ENCODE data around the gene OPCML.

OPCML gene

DNA sequence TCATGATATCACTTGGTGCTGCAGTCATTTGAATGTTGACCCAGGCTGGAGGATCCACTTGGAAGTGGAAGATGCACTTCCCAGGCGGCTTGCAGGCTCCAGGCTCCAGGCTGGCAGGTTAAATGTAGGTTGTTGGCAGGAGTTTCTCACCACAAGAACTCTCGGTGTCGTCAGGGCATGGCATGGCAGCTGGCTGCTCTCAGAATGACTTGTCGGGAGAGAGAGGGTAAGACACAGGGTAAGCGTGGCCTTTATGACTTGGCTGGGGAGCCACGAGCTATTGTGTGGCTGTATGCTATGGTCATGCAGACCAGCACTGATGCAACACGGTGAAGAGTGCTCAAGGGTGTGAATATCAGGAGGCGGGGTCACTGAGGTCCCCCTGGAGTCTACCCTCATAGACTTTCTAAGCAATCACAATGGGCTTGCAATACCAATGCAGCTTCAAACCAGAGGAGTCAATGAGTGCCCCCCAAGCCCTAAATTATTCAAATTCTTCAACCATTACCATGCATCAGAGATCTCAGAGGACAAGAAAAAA, 1027.7 kb downstream of the OPCML start:
- DNase-seq: peak; percentile 15

DNA sequence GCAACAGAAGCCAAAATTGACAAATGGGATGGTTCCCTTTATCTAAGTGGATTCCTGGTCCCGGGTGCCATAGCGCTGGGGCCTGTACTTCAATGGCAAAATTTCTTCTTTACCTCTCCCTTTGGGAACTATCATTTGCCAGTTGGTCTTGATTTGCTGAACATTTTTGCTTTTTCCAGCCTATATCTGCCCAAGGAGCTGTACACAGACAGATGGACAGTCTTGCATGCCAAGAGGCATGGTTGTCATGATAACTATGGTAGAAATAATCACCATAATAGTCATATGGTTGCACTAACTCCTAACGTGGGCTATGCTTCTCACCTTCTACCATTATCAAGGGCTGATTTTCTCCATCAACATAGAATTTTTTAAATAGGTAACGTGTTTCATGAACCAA, 1030.9 kb downstream of the OPCML start:
- DNase-seq: no peak

DNA sequence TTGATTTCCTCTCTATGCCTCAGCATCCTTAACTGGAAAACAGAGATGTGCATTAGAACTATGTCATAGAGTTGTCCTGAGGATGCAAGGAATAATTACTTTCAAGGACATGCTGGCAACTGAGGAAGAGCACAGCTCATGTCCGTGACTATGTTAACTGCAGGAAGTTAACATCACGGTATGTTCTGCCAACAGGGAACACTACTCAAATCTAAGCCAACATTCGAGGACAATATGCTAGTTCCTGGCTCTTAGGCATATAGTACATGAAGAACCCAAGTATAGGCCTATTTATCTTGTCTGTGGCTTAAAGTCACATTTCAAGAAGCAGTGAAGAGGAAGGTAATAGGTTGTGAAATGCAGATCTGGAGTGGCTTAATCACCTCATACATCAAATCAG, 1032.6 kb downstream of the OPCML start:
- no peak for DNase-seq

DNA sequence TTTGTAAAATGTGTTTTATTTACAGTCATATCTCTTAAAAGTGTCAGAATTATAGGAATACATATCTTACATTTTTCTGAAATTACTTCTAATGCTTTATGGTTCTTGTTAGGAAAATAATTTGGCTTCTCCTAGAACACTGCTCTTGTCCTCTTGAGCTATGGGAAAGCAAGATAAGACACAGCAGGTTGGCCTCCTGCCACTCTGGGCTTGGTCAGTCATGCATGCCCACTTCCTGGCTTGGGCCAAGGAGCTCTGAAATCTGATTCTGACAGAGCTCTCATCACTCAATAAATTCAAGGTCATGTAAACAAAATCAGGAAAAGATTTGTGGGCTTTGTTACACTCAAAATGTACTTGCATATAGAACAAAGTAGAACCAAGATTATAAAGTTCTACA, 1036.0 kb downstream of the OPCML start:
- peak; percentile 47 for DNase-seq

DNA sequence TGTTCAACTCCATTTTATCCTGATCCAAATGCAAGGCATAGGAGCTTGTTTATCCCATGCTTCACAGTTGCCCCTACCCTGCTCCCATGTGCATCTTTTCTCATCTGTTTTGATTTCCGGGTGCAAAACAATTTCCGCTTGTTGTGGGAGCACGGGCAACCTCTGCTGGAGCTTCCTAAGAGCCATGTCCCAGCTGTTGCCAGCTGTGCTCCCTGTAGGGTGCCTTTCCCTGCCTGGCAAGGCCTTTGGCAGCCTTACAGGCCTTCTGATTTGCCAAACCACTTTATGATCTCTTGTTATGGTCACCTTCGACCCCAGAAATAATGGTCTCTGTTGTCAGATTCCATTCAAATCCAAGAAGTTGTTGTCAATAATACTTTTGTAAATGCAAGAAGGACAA, 1038.5 kb downstream of the OPCML start:
- DNase-seq: peak; percentile 7

DNA sequence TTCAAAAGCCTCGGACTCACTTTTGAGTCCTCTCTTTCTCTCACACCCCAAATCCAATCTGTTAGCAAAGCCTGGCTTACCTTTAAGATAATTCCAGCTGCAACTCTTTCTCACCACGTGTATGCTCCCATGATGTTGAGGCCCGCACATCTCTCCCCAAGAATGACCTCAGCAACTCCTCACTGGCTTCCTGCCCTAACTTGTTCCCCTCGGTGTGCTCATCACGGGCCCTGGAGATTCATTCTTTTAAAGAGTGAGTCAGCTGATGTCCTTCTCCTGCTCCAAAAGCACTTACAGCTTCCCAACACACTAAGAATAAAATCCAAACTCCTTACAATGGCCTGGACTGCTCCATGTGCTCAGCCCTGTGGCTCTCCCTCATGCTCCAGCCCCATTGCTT, 1041.3 kb downstream of the OPCML start:
- DNase-seq: no peak

DNA sequence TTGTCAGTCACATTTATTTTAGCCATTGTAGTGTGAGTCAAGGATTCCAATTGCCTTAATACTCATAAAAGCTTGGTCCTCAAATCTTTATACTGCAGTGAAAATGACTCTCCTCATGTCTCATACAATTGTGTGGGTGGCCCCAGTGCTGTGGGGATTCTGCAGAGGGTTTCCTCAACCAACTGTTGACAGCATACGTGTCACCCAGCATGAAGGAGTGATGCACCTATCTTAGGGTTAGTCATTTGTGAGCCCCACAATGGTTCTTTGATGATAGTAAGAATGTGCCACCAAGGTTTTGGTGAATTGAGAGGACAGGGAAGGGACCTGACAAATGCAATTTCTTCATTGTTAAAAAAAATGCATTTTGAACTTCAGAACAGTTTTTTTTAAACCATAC, 1046.2 kb downstream of the OPCML start:
- DNase-seq: no peak

DNA sequence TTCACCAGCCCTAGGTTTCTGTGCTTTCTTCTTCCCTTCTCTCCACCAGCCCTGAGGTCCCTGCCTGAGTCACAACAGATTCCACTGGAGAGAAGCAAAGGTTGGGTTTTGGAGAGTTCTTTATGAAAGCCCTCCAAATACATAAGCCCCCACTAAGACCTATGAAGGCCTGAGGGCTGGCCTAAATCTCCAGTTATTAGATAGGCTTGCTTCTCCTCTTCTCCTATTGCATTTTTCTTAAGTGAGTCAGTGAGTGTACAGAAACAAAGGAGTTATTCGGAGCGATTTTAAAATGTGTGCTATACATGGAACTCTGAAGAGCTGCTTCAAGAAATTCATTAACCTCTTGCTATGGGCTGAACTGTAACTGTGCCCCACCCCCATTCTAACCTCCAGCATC, 1057.3 kb downstream of the OPCML start:
- DNase-seq: no peak

DNA sequence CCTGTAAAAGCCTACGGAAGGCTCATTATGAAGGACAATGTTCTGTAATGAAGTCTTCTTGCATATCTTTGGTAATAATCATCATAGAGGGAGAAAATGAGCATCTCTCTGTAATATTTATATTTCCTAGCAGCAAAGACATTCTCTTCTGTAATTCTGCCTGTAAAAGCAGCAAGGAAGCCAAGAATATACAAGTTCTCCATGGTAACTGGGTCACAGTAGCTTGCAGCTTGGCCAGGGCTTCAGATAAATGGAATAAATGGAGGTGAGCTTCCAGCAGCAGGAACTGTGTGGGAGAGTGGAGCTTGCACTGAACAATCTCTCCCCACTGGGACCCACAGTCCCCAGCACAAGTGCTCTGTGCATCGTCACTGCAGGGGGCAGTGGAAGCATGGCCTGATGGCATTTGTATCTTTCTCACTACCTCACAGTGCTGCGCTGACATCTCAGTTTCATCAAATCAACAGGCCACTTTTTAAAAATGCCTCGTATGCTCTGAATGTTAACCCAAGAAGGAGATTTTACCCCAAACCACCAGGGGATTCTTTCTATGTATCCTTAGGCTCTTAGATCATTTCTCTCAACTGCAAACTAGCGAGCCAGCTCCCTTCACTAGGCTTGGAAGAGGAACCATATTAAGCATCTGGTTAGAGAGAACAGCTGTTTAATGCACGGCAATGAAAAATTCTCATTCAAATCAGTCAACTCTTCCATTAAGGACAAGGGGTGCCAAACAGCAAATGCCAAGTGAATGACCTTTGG, 1059.7 kb downstream of the OPCML start:
- DNase-seq: no peak

DNA sequence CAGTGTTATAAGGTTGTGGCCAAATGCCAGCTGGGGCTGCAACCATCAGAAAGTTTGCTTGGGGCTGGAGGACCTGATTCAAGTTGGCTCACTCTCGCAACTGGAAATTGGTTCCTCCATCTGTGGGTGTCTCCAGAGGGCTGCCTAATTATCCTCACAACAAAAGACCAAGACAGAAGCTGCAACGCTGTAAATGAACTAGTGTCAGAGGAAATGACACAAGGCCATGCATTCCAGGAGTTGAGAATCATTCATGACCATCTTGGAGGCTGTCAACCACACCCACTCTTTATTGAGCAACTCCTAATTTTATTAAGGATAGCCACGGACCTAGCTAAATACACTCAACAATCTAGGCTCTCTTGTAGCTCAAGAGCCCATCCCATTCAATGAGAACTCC, 1060.8 kb downstream of the OPCML start:
- DNase-seq: no peak

DNA sequence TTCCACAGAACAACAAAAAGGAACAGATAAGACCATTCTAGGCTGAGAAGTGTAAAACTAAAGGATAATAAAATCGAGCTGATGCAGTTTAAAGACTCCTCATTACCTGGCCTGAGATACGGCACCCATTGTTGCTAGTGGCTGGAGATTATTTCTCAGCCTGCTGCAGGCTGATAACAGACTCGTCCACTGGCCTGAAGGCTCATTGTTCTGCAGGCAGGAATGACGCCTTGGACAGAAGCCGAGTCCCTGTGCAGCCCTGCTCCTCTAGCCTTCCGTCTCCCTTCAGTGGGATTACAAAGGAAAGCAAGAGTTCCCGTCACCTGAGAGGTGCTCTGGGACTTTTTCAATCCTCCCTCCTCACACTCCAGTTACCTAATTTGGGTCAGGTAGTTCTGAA, 1065.3 kb downstream of the OPCML start:
- DNase-seq: no peak

DNA sequence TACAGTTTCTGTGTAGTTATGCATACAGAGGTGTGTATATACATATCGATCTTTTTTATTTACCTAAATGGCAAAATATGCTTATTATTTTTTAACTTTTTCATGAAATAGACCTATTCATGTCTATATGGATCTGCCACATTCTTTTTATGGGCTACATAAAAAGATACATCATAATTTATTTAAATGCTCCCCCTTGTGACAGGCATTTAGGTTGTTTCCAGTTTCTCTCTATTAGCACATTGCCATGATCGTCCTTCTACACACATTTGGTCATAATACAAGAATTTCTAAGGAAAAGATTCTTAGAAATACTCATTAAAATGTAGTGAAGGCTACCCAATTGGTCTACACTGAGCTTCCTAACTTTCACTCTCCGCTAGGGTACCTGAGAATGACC, 1067.4 kb downstream of the OPCML start:
- DNase-seq: no peak

DNA sequence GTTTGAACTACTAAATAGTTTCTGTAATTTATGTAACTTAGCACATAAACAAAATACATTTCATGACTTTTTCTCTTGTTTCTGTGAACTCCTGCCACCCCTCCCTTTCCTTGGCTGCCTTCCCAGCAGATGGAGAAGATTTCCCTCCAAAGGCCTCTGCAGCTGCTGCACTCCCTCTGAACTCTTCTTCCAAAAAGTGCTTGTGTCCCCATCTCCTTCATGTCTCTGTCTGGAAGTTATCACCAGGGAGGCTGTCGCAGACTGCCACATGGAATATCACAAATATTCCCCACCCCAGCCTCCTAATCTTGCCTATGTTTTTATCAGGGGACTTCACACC, 1068.3 kb downstream of the OPCML start:
- no peak for DNase-seq

DNA sequence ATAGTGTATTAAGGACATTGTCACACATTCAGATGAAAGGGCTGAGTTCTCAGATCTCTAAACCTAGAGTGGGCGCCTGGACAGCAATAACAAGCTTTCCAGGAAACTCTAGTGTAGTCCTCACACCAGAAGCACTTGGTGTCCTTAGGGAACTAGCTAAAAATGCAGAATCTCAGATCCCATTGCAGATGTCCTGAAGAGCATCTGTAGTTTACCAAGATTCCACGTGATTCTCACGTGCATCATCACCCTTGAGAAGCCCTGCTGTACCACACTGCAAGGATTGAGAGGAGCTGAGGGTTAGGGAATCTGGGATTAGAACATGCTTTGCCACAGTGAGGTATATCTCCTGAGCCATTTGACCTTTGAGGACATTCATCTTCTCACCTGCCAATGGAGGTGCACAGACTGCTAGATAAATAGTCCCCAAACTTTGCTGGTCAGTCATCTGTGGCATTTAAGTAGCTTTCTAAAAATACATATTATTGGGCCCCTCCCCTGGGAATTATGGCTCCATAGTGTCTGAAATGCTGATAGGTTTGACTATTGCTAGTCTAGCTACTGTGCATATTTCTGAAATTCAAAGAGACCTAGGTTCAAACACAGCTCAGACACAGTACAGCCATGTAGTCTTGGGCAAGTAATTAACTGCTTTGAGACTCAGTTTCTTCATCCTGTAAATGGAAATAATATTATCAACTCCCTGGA, 1068.9 kb downstream of the OPCML start:
- DNase-seq: no peak

DNA sequence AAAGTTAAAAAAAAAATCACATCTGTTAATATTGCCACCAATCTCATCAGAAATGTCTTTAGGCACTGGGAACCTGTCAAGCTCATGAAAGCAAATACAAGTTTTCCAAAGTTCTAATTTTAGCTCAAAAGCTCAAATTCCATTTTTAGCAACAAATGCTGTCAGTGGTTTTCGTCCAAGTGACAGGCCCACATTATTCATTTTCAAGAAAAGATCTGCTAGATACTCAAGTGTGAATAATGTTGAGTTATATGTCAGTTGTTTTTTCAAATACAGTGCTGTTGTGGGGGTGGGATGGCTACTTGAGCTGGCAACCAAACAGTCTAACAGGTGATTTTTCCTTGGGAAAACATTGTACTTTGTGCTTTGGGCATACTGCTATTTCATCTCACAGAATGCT, 1072.6 kb downstream of the OPCML start:
- DNase-seq: no peak

DNA sequence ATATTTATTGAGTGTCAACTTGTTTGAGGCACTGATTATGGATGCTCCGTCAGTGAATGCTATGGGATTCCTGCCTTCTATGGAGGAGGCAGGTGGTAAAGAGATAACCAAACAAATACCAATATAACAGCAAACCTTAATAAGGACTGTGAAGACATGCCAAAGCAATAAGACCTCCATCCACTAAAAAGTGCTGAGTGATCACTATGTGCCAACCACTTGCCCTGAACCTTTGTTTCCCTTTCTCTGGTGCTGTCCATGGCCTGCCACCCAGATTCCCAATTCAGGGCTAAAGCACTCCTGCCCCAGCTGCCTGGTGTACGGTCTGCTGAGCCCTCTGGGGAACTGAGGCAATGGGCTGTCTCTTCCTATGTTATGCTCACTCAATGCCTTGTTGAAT, 1074.9 kb downstream of the OPCML start:
- no peak for DNase-seq

DNA sequence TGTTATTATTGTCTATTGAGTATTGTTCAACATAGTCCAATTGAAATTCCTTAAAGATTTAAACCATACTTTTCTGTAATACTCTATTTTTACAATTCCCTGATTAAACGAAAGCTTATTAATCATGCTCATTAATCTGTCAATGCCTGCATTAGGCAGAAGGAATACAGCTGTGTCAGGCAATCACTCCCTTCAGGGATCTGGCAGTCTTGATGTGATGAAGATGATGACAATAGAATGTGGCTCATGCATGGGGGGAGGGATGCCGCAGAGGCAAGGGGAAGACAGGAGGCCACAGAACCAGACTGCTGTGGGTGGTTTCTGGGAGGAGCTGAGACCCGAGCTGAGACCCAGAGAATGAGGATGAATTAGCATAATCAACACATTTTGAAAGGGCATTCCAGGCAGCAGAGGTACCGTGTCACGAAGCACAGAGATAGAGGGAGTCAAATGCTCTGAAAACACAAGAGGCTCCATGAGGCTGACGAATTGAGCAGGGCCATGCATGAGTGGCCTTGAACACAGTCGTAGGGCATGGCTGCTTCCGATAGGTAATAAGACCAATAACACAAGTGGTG, 1075.5 kb downstream of the OPCML start:
- no peak for DNase-seq

DNA sequence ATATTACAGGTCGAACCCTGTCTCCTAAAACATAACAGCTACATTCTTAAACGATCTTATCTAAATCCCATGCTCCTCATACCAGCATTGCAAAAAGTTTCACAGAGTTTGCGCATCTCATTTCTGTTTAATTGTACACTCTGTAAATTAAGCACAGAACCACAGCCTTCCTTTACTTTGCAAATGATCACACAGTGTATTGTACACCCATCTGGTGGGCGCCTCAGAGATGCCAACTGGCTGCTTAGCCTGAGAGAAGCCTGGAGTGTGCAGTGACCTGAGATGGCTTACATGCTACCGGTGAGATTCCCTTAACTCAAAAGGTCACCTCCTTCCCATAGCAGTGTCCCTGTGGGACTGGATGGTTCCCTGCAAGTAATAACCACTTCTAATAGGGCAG, 1077.3 kb downstream of the OPCML start:
- no peak for DNase-seq

DNA sequence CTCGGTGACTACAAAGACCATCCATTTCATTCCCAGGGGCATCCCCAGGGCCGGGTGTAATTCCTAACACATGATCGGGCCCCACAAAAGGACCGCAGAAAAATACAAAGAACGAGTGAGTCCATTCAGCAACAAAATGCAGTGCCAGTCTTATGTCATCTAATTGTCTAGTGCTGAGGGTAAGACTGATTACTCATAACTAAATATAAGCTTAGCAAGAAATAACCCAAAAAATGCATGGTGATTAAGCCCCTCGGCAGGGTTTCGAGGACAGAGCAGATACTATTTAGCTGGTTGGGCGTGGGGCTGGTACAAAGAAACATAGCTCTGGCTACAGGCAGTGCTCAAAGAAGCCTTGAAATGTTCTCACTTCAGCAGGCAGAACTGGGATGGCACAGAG, 1078.9 kb downstream of the OPCML start:
- DNase-seq: no peak

DNA sequence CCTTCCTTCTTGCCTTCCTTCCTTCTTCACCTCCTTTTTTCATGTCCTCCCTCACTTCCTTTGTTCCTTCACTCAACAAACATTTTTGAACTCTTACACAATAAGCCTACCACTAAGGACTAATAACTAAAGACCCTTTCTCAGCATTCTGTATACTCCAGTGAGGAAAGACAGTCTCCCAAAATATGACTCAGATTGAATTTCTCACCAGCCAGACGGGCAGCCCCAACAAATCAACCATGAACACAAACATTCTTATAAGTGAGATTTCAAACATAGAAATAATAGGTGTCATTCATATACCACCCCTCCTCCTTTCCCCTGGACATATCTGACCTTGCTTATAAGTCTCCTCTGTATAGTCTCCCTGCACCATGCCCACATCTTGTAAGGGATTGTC, 1079.7 kb downstream of the OPCML start:
- no peak for DNase-seq

DNA sequence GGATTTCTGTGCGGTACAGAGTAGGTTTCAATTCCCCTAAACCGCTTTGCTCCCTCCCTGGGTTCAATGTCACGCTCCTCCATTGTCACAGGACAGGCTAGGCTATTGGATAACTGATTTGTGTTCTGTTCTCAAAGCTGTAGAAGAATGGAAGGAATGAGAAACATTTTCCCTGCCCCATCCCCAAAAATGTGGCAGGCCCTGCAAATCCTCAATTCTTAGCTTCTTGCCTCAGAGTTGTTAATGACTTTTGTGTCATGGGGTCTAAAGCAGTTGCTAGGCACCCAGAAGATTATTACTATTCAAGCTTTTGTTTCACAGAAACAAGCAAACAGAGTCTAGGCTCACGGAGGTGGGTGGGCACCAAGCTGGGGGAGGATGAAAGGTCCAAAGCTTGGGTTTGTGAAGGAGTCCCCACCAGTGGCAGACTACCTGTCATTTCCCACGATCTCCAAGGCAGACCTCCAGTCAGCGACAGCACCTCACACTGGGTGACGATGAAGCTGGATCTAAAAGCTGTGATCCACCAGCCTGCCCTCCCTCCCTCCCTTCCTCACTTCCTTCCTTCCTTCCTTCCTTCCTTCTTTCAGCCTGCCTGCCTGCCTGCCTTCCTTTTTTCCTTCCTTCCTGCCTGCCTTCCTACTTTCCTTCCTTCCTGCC, 1080.2 kb downstream of the OPCML start:
- no peak for DNase-seq

DNA sequence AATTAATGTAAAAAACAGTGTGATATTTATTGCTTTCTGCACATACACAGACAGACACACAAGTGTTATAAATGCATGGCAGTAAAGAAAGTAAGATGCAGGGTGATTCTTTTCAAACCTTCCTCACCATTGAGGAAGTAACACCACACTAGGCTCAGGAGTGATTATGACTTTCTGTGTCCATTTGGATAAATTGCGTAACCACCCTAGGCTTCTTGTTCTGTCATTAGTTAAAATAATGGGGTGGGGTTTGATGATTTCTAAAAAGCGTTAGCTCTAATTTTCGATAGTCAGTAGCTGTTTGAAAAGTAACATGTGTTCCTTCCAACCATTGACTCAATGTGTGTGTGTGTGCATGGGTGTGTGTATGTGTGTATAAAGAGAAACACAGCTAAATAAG, 1081.7 kb downstream of the OPCML start:
- DNase-seq: no peak

DNA sequence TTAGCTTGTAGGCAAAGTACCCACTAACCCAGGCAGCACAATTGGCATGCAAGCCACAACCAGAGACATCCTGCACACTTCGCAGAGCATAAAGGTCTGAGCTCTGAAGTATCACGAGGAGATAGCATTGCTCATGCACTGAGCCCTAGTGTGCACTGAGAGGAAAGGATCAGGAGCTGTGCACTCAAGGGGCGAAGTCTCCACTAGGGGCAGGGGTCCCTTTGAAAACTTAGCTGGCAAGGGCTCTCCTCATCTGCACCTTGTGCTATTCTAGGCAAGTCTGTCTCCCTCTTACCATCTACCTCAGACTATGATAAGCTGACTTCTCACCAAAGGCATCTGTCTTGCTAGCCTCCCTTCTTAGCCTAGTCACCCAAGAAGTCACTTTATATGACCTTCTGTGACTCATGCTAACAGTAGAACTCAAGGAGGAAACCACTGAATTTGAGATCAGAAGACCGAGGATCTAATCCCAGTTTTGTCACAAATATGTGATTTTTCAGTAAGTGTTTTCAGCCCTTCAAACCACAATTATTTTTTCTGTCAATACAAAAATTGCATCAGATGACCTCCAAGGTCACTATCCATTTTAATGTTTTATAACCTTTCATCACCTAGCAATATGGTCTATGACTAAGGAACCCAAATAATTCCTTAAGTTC, 1083.8 kb downstream of the OPCML start:
- DNase-seq: no peak
